Endothelial cell of umbilical vein (primary cell): ENCODE measurements around the gene CAPS.

Source experiments
- POLR2A ChIP-seq: IDR thresholded peaks from 2 replicates; pipeline ENCODE4 v1.6.1; 2012; ENCODE audit warnings: low read depth, mild to moderate bottlenecking, control low read depth, low read length
- TF ChIP-seq, protein P1 (sequence below), 2 donors: IDR thresholded peaks; 1 replicate in 1 of 2; 2 replicates in 1 of 2; pipeline ENCODE4 v1.5.1; 2011; ENCODE audit warnings: low read length in 2 of 2, mild to moderate bottlenecking in 2 of 2, moderate library complexity in 2 of 2, control low read depth in 1 of 2, inconsistent platforms in 1 of 2, low read depth in 1 of 2; ENCODE audit not compliant: insufficient read depth in 1 of 2; ENCODE audit errors: extremely low read depth in 1 of 2

DNA sequence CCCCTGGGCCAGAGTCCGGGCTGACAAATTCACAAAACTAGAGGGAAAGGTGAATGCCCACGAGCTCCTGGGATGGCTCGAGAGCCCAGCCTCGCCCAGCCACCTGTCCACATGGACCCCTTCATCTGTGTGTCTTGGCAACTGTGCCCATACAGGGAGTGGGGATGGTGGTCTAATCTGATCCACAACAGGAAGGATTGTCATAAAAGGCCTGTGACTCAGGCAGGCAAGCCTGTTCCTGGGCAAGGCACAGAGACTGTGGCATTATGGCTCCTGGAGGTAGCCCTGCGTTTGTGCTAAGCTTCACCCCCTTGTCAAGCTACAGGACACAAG, 20.0 kb downstream of the CAPS start:
- TF ChIP-seq, protein P1, sequence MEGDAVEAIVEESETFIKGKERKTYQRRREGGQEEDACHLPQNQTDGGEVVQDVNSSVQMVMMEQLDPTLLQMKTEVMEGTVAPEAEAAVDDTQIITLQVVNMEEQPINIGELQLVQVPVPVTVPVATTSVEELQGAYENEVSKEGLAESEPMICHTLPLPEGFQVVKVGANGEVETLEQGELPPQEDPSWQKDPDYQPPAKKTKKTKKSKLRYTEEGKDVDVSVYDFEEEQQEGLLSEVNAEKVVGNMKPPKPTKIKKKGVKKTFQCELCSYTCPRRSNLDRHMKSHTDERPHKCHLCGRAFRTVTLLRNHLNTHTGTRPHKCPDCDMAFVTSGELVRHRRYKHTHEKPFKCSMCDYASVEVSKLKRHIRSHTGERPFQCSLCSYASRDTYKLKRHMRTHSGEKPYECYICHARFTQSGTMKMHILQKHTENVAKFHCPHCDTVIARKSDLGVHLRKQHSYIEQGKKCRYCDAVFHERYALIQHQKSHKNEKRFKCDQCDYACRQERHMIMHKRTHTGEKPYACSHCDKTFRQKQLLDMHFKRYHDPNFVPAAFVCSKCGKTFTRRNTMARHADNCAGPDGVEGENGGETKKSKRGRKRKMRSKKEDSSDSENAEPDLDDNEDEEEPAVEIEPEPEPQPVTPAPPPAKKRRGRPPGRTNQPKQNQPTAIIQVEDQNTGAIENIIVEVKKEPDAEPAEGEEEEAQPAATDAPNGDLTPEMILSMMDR (IDR thresholded peaks at IDR 0.05; ENCODE audit: extremely low read depth in 1 of 2, insufficient read depth in 1 of 2, low read depth in 1 of 2, low read length in 2 of 2) = no peak
- no peak for TF ChIP-seq POLR2A
